NCI-H82 treated with DMSO at 0.1 percent for 48 hours (cell line): Measurements from ENCODE around the gene UBE2E2.
A peak's percentile ranks its signal among the peaks of the same experiment; 100 is the strongest.

Experiments used
- DNase-seq: peaks from one replicate; lab custom pipeline; 2025; ENCODE audit not compliant: unreplicated experiment; lab: John Stamatoyannopoulos, UW

The UBE2E2 gene

GRCh38 chr3:23377928-23378672 lies 175.0 kb downstream of the UBE2E2 start:
- DNase-seq, result no peak

DNA sequence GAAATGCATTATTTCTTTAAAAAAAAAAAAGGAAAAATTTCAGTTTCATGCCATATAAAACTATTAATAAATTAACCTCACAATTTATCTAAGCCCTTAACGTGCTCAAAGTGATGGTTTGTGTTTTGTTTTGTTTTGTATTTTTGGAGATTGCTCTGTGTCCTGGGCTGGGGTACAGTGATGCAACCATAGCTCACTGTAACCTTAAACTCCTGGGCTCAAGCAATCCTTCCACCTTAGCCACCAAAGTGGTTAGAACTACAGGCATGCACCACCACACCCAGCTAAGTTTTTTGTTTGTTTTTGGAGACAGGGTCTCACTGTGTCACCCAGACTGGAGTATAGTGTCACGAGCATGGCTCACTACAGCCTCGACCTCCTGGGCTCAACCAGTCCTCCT lies 180.7 kb downstream of the UBE2E2 start:
- DNase-seq, result no peak

DNA sequence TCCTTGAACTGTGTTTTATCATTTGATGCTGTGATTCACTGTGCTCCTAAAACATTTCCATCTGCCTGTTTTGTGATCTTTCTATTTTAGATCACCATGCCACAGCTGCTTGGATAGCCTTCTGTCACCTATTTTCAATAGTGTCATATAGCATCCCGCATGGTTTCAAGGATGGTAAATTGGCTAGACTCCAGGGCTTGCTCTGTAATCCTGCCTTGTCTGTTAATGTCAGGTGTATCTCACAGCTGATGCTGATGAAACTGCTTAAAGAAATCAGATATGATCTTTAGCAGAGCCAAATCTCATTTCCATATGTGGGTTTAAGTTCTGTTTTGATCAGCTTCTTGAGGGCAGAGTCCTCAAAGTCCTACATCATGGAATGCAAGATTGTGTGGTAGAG lies 182.2 kb downstream of the UBE2E2 start:
- DNase-seq, result peak; percentile 8

GRCh38 chr3:23387286-23387918 lies 184.3 kb downstream of the UBE2E2 start:
- no peak for DNase-seq

GRCh38 chr3:23389089-23389488 lies 186.0 kb downstream of the UBE2E2 start:
- no peak for DNase-seq

DNA sequence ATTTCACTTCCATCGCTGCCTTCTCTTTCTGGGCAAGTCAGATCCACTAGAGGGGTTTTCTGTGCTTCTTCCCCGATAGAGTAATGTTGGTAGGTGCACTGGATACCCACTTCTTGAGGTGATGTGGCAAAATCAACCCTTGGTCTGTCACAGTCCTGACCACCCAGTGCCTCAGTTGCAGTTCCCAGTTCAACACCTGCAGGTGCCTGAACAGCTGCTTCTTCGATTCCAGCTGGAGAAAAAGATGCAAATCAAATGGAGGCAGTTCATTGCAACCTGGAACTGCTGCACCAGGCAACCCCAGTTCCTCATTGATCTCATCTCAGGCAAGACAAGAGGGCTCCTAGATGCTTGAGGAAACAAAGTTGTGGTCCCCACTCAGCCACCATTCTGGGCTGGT lies 186.6 kb downstream of the UBE2E2 start:
- no peak for DNase-seq

DNA sequence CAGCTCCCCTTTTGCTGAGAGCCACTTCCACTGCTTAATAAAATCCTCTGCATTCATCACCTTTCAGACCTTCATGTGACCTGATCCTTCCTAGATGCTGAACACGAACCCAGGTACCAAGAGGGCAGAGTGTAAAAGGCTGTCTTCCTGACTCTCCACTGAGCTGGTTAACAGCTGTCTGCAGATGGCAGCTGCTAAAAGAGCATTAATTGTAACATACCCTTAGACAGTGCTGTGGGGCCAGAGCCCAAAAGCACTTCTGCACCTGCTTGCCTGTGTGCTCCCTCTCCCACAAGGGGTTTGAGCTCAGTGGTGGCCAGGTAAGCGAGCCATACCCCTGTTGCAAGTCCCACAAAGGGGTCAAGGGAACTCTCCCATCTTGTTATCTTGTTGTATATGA lies 187.3 kb downstream of the UBE2E2 start:
- DNase-seq, result no peak

DNA sequence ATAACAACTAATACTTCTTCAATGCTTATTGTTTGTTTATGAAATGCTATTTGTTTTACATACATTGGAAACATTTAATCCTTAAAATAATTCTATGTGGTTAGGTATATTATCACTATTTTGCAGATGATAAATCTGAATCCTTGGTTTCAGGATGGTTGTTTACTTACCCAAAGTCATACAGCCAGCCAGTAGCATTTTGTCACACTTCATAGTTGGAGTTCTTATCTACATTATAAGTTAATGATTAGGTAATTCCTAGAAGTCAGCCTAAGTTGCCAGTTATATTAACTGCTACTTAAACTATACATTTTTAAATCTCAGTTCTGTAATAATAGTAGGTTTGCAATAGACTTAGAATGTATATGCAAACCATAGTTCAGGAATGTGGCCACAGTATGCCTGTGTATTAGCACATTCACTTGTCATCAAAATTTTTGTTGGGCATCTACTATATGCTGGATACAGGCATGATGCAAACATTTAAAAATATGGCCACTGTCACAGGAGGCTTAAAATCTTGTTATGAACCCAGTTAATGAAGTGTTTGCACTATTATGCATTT lies 187.9 kb downstream of the UBE2E2 start:
- no peak for DNase-seq

- DNase-seq, result no peak
These were observed 192.0 kb downstream of the UBE2E2 start for GRCh38 chr3:23395115-23395514.

- DNase-seq, result no peak
These were observed 193.6 kb downstream of the UBE2E2 start for GRCh38 chr3:23396746-23397145.

DNA sequence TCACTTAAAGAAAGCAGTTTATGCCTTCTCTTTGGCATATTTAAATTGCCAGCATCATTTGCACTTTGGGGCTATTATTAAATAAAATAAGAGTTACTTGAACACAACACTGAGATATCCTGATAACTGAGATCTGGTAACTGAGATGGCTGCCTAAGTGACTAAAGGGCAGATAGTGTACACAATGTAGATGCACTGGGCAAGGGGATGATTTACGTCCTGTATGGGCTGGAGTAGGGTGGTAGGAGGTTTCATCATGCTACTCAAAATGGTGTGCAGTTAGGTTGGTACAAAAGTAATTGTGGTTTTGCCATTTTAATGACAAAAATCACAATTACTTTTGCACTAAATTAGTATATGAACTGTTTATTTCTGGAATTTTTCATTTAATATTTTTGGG lies 196.1 kb downstream of the UBE2E2 start:
- DNase-seq, result no peak

- DNase-seq, result no peak
These were observed 199.8 kb downstream of the UBE2E2 start for GRCh38 chr3:23402728-23403492.

- no peak for DNase-seq
These were observed 201.1 kb downstream of the UBE2E2 start for GRCh38 chr3:23404246-23404645.

- no peak for DNase-seq
These were observed 202.0 kb downstream of the UBE2E2 start for GRCh38 chr3:23405081-23405480.

DNA sequence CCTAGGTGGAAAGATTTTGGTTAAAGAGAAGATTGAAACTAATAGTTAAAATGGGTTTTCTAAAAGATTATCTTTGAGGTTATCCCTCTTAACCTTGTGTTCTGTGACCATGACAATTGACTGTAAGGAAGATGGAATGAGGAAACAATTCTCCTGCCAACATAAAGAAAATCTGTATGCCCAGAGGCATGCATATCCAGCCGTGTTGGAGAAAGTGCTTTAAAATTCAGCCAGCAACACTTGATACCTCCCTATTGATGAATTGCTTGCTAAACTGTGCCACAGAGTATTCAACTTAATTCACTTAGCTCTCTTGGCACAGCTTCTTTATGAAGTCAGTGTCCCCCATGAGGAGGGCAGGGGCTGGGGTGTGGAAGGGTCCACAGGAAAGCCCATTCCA lies 203.5 kb downstream of the UBE2E2 start:
- DNase-seq, result no peak

DNA sequence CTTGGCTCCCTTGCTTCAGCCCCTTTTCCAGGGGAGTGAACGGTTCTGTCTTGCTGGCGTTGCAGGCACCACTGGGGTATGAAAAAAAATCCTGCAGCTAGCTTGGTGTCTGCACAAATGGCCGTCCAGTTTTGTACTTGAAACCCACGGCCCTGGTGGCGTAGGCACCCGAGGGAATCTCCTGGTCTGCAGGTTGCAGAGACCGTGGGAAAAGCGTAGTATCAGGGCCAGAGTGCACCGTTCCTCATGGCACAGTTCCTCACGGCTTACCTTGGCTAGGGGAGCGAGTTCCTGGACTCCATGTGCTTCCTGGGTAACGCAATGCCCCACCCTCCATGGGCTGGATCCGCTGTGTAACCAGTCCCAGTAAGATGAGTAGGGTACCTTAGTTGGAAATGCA lies 214.9 kb downstream of the UBE2E2 start:
- DNase-seq, result no peak

- no peak for DNase-seq
These were observed 218.8 kb downstream of the UBE2E2 start for GRCh38 chr3:23421811-23422516.

DNA sequence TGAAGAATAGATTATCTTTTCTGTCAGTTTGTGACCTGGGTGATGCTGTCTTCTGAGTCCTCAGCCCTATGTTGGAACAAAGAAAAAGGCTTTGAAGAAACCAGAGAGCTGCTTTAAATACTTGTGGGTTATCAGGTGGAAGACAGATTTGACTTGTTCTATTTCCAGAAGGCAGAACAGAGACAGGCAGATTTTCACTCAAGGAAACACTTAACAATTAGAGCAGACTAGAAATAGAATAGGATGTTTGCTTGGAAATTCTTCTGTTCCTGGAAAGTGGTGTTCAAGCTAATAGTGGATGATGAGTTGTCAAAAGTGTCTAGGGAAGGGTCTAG lies 219.4 kb downstream of the UBE2E2 start:
- DNase-seq, result no peak

- DNase-seq, result no peak
These were observed 222.3 kb downstream of the UBE2E2 start for GRCh38 chr3:23425410-23425809.

GRCh38 chr3:23430781-23431398 lies 227.8 kb downstream of the UBE2E2 start:
- DNase-seq, result no peak

DNA sequence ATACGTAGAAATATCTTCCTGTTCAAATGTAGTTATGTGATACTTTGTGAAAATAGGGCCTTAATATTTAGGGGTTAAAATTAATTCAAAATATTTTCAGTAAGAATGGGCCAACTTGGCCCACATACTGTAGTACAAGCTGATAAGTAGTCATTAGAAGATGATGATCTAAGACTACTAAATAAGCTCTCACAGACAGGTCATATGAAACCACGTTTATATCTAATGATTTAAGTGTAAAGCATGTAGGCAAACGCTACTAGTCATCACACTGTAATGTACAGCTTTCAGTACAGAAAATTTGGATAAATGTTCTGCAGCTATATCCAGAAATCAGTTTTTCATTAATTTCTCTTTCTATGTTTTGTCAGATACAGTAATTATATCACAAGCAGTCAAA lies 228.6 kb downstream of the UBE2E2 start:
- no peak for DNase-seq
